SK-N-SH treated with all-trans-retinoic acid at 6 μM for 48 hours (cell line): ENCODE results near the gene ST6GALNAC3.

ENCODE experiments used
- ATAC-seq: fragments of 200-7000 bp; cut with Tn5 transposase; 3 replicates; pipeline ENCODE4 v1.9.1; 2020; ENCODE audit warnings: mild to moderate bottlenecking, moderate library complexity
- ARNTL ChIP-seq: fragments of 450-650 bp; formaldehyde crosslinking; IDR thresholded peaks from 2 replicates; pipeline ENCODE4 v1.5.0; 2020; ENCODE audit warnings: low read depth, mild to moderate bottlenecking, moderate library complexity, borderline replicate concordance
- BACH2 ChIP-seq: fragments of 250-450 bp; sonication (Bioruptor Pico); IDR thresholded peaks from 2 replicates; pipeline ENCODE4 v1.9.0; 2021; ENCODE audit warnings: mild to moderate bottlenecking, borderline replicate concordance
- CREB5 ChIP-seq: fragments of 250-450 bp; sonication (Bioruptor Pico); IDR thresholded peaks from 2 replicates; pipeline ENCODE4 v1.5.1; 2020; ENCODE audit warnings: low read depth, mild to moderate bottlenecking, moderate library complexity
- CSDC2 ChIP-seq: fragments of 250-450 bp; sonication (Bioruptor Pico); IDR thresholded peaks from 2 replicates; pipeline ENCODE4 v1.5.0; 2020; ENCODE audit warnings: mild to moderate bottlenecking, moderate library complexity
- ESRRG ChIP-seq: fragments of 250-450 bp; sonication (Bioruptor Pico); IDR thresholded peaks from 2 replicates; pipeline ENCODE4 v1.6.1; 2021; ENCODE audit warnings: mild to moderate bottlenecking
- GLIS3 ChIP-seq: fragments of 250-450 bp; sonication (Bioruptor Pico); IDR thresholded peaks from 2 replicates; pipeline ENCODE4 v1.5.0; 2020; ENCODE audit warnings: mild to moderate bottlenecking, moderate library complexity
- ISL1 ChIP-seq: fragments of 250-450 bp; sonication (Bioruptor Pico); IDR thresholded peaks from 2 replicates; pipeline ENCODE4 v2.1.2; 2022; ENCODE audit warnings: mild to moderate bottlenecking, moderate library complexity
- OSR1 ChIP-seq: fragments of 250-450 bp; sonication (Bioruptor Pico); IDR thresholded peaks from 2 replicates; pipeline ENCODE4 v1.8.0; 2022; ENCODE audit warnings: moderate library complexity, mild to moderate bottlenecking, inconsistent platforms
- POU6F1 ChIP-seq: fragments of 250-450 bp; sonication (Bioruptor Pico); IDR thresholded peaks from 2 replicates; pipeline ENCODE4 v1.8.0; 2021; ENCODE audit warnings: low read depth, mild to moderate bottlenecking, moderate library complexity, borderline replicate concordance
- PPARA ChIP-seq: fragments of 250-450 bp; sonication (Bioruptor Pico); IDR thresholded peaks from 2 replicates; pipeline ENCODE4 v1.5.0; 2020; ENCODE audit warnings: mild to moderate bottlenecking, borderline replicate concordance
- RARB ChIP-seq: fragments of 250-450 bp; sonication (Bioruptor Pico); IDR thresholded peaks from 2 replicates; pipeline ENCODE4 v1.8.0; 2021; ENCODE audit warnings: mild to moderate bottlenecking, moderate library complexity
- TCF4 ChIP-seq: fragments of 250-450 bp; sonication (Bioruptor Pico); IDR thresholded peaks from 2 replicates; pipeline ENCODE4 v1.8.0; 2021; ENCODE audit warnings: mild to moderate bottlenecking, moderate library complexity, borderline replicate concordance
- TOX ChIP-seq: fragments of 250-450 bp; sonication (Bioruptor Pico); IDR thresholded peaks from 2 replicates; pipeline ENCODE4 v1.8.0; 2021; ENCODE audit warnings: mild to moderate bottlenecking, moderate library complexity, borderline replicate concordance
- TSHZ2 ChIP-seq: fragments of 250-450 bp; sonication (Bioruptor Pico); IDR thresholded peaks from 2 replicates; pipeline ENCODE4 v1.5.0; 2020; ENCODE audit warnings: mild to moderate bottlenecking, moderate library complexity
- ZC3H10 ChIP-seq: fragments of 250-450 bp; sonication (Bioruptor Pico); IDR thresholded peaks from 2 replicates; pipeline ENCODE4 v1.5.1; 2021; ENCODE audit warnings: mild to moderate bottlenecking, moderate library complexity
- ZFP3 ChIP-seq: fragments of 250-450 bp; sonication (Bioruptor Pico); IDR thresholded peaks from 2 replicates; pipeline ENCODE4 v1.5.0; 2020; ENCODE audit warnings: mild to moderate bottlenecking, moderate library complexity
- ZFP30 ChIP-seq: fragments of 450-650 bp; formaldehyde crosslinking; IDR thresholded peaks from 2 replicates; pipeline ENCODE4 v1.5.0; 2022; ENCODE audit warnings: mild to moderate bottlenecking, moderate library complexity
- ZNF565 ChIP-seq: fragments of 450-650 bp; formaldehyde crosslinking; conservative IDR thresholded peaks from 2 replicates; pipeline ENCODE4 v1.5.0; 2020; ENCODE audit warnings: low read depth, mild to moderate bottlenecking, moderate library complexity
- ZNF8 ChIP-seq: fragments of 450-650 bp; formaldehyde crosslinking; IDR thresholded peaks from 2 replicates; pipeline ENCODE4 v1.5.0; 2020; ENCODE audit warnings: mild to moderate bottlenecking, moderate library complexity

Gene ST6GALNAC3

GRCh38 chr1:76170084-76170483 lies 95.5 kb downstream of the ST6GALNAC3 start:
- ATAC-seq = no peak
- no peak for TF ChIP-seq ZFP30 (CRISPR knock-in tag)
- TF ChIP-seq ZFP3 (CRISPR knock-in tag) = no peak
- TF ChIP-seq, all 23 proteins: peak for 0

DNA sequence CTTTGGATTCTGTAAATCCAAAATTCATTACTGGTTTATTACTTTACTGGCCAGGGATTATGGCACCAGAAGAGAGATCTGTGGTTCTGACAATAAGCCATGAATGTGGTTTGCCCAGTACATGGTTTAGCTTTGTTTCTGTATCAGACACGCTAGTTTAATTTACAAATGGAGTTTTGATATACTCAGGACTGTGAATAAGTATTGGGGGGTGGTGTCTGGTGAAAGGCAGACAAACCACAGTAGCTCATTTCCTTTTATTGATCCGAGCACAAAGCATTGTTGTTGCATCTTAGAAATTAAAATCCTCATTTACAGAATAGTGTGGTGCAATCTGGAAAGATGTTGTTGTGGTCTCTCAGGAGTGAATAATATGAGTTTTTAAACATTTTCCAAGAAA lies 96.0 kb downstream of the ST6GALNAC3 start:
- no peak for TF ChIP-seq PPARA (CRISPR knock-in tag)
- no peak for TF ChIP-seq RARB (CRISPR knock-in tag)
- TF ChIP-seq CREB5 = no peak
- no peak for TF ChIP-seq ARNTL
- no peak for TF ChIP-seq ZC3H10 (CRISPR knock-in tag)
- no peak for TF ChIP-seq GLIS3
- TF ChIP-seq ZFP3 (CRISPR knock-in tag) = no peak
- no peak for TF ChIP-seq TOX (CRISPR knock-in tag)
- TF ChIP-seq OSR1 (CRISPR knock-in tag) = no peak
- TF ChIP-seq ZNF565 = no peak
- TF ChIP-seq CSDC2 (CRISPR knock-in tag) = no peak
- TF ChIP-seq BACH2 (CRISPR knock-in tag) = no peak
- TF ChIP-seq ZFP30 (CRISPR knock-in tag) = no peak
- TF ChIP-seq TSHZ2 (CRISPR knock-in tag) = no peak
- no peak for TF ChIP-seq TCF4 (CRISPR knock-in tag)
- no peak for TF ChIP-seq ISL1 (CRISPR knock-in tag)
- TF ChIP-seq ZNF8 (CRISPR knock-in tag) = no peak
- no peak for TF ChIP-seq ESRRG (CRISPR knock-in tag)
- ATAC-seq = no peak

DNA sequence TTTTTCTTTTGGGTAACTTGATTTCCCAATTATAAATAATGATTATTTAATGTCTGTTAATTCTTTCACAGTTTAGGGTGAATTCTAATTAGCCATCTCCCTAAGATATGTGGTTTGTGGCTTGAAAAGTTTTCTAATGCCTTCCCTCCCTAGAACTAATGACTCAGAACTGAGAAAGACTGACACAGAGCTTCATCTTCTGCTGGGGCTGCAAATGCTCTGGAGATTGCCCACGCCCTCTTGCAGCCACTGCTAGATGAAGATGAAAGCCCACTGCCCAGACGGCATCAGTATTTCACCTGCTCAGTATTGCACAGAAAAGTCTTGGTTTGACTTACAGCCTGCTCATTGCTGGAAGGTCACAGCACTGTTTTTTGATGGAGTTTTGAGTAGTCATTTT lies 101.5 kb downstream of the ST6GALNAC3 start:
- ATAC-seq = no peak
- TF ChIP-seq CREB5 = no peak
- no peak for TF ChIP-seq ZNF8 (CRISPR knock-in tag)
- no peak for TF ChIP-seq ISL1 (CRISPR knock-in tag)
- no peak for TF ChIP-seq TOX (CRISPR knock-in tag)
- TF ChIP-seq BACH2 (CRISPR knock-in tag) = no peak
- no peak for TF ChIP-seq POU6F1 (CRISPR knock-in tag)
- no peak for TF ChIP-seq CSDC2 (CRISPR knock-in tag)
- TF ChIP-seq, all 23 proteins: peak for 0

- no peak for ATAC-seq
- TF ChIP-seq CREB5 (no peak), CSDC2 (CRISPR knock-in tag) (no peak), POU6F1 (CRISPR knock-in tag) (no peak), TCF4 (CRISPR knock-in tag) (no peak)
Measured at GRCh38 chr1:76177615-76178014, 103.1 kb downstream of the ST6GALNAC3 start.
